ENCODE measurements around the gene NMNAT2. TPM values are rescaled to one million over a fixed set of nuclear protein-coding genes. Genes with fewer than 3 reads are reported as not detected.
"Not testable (repeated sequence)": the region's sequence is repeated elsewhere in the genome, so short reads cannot be mapped to it uniquely, and the experiment has no call there.

Gene NMNAT2
- total and polyA plus RNA-seq, 7 donors, result 0.04 to 0.61 (median 0.38) TPM

DNA sequence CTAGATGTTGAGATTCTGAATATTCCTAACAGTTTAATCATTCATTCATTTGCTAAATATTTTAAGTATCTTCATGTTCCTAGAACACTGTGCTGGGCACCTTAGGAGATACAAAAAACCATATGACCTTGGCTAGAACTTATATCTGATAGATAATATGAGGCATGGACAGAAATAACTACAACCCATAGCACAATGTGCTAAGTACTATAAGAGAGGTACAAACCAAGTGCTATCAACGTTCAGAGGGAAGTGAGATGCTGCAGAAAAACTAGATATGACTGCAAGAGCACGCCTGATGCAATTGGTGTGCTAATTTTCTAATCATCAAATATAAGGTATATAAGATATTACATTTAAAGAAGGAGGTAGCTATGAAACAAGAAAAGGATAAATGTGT lies 10.7 kb downstream of the NMNAT2 start:
- H3K27ac ChIP-seq, result no peak overlapping the region
- ATAC-seq, result no peak
- WGBS, 3 donors, result 75 to 86% (median 78%) methylated on average over 2 of the region's 2 CpGs

GRCh38 chr1:183404476-183404875 lies 13.7 kb downstream of the NMNAT2 start:
- TF ChIP-seq CTCF (IDR thresholded peaks at IDR 0.05), result no peak
- WGBS, 3 donors, result 46 to 64% (median 62%) methylated on average over 2 of the region's 2 CpGs
- Histone ChIP-seq H3K4me1 (no peaks in the 10 kb centered on the region), H3K27ac (no peak overlapping the region), H3K27me3 (ENCODE audit: insufficient read depth in 3 of 3, low read length in 2 of 3) (peaks cover 0 to 5% (median 0%) of the 10 kb centered on the region in 3 donors), H3K9me3 (no peaks in the 10 kb centered on the region), H3K36me3 (ENCODE audit: insufficient read depth in 1 of 2, low read depth in 1 of 2) (no peaks in the 10 kb centered on the region), H3K4me3 (no peak overlapping the region)
- ATAC-seq, result no peak
- DNase-seq, result no peak
- intact Hi-C loops (cut with DNase I), result no loop called here

More for the DNA sequence above, 10.7 kb downstream of the NMNAT2 start:
- intact Hi-C loops (cut with DNase I), result no loop called here
- H3K4me3 ChIP-seq, result no peak overlapping the region
- peaks cover 0 to 5% (median 0%) of the 10 kb centered on the region in 3 donors for H3K27me3 ChIP-seq (ENCODE audit: insufficient read depth in 3 of 3, low read length in 2 of 3)
- no peaks in the 10 kb centered on the region for H3K4me1 ChIP-seq
- no peak for DNase-seq
- no peak for TF ChIP-seq CTCF (IDR thresholded peaks at IDR 0.05)
- no peaks in the 10 kb centered on the region for H3K36me3 ChIP-seq (ENCODE audit: insufficient read depth in 1 of 2, low read depth in 1 of 2)
- no peaks in the 10 kb centered on the region for H3K9me3 ChIP-seq

GRCh38 chr1:183403498-183403897 lies 14.7 kb downstream of the NMNAT2 start:
- H3K27ac ChIP-seq, result no peak overlapping the region
- H3K4me3 ChIP-seq, result no peak overlapping the region
- ATAC-seq (no peak), DNase-seq (no peak)
- peaks cover 0 to 5% (median 0%) of the 10 kb centered on the region in 3 donors for H3K27me3 ChIP-seq (ENCODE audit: insufficient read depth in 3 of 3, low read length in 2 of 3)
- 28 to 39% (median 29%) methylated on average over 3 of the region's 3 CpGs for WGBS, 3 donors
- intact Hi-C loops (cut with DNase I), result no loop called here
- TF ChIP-seq CTCF (IDR thresholded peaks at IDR 0.05), result no peak
- H3K36me3 ChIP-seq (ENCODE audit: insufficient read depth in 1 of 2, low read depth in 1 of 2), result no peaks in the 10 kb centered on the region
- H3K9me3 ChIP-seq, result no peaks in the 10 kb centered on the region
- no peaks in the 10 kb centered on the region for H3K4me1 ChIP-seq

GRCh38 chr1:183401565-183401964 lies 16.6 kb downstream of the NMNAT2 start:
- H3K27me3 ChIP-seq (ENCODE audit: insufficient read depth in 3 of 3, low read length in 2 of 3); H3K27ac ChIP-seq; H3K4me1 ChIP-seq; intact Hi-C loops (cut with DNase I); H3K36me3 ChIP-seq (ENCODE audit: insufficient read depth in 1 of 2, low read depth in 1 of 2); H3K9me3 ChIP-seq; DNase-seq; ATAC-seq; H3K4me3 ChIP-seq: not testable (repeated sequence)
- WGBS, 3 donors, result 31 to 52% (median 43%) methylated on average over 1 of the region's 1 CpG

- ATAC-seq (no peak), DNase-seq (no peak)
- intact Hi-C loops (cut with DNase I), result no loop called here
- Histone ChIP-seq H3K27me3 (ENCODE audit: insufficient read depth in 3 of 3, low read length in 2 of 3) (peaks cover 0 to 4% (median 0%) of the 10 kb centered on the region in 3 donors), H3K9me3 (no peaks in the 10 kb centered on the region), H3K4me3 (no peak overlapping the region), H3K4me1 (no peaks in the 10 kb centered on the region), H3K36me3 (ENCODE audit: insufficient read depth in 1 of 2, low read depth in 1 of 2) (no peaks in the 10 kb centered on the region), H3K27ac (no peak overlapping the region)
- 85 to 88% (median 86%) methylated on average over 2 of the region's 2 CpGs for WGBS, 3 donors
- TF ChIP-seq CTCF (IDR thresholded peaks at IDR 0.05), result no peak
These were observed 23.7 kb downstream of the NMNAT2 start for GRCh38 chr1:183394435-183394834.
